Neural cell (in vitro differentiated cells): Measurements from ENCODE around the gene AHCTF1.

Experiments
- EP300 ChIP-seq: fragments of 450-650 bp; conservative IDR thresholded peaks from 2 replicates; pipeline ENCODE4 v1.6.1; 2014; ENCODE audit warnings: antibody characterized with exemption, mild to moderate bottlenecking, moderate library complexity; ENCODE audit not compliant: poor library complexity, severe bottlenecking
- EZH2 ChIP-seq: fragments of 200-600, 300-800 bp; shearing (Covaris generic), sonication (generic); IDR thresholded peaks from 2 replicates; pipeline ENCODE4 v1.6.1; 2014; ENCODE audit warnings: antibody characterized with exemption, low read length, borderline replicate concordance, mild to moderate bottlenecking; ENCODE audit not compliant: insufficient read depth, poor library complexity, severe bottlenecking
- MXI1 ChIP-seq: fragments of 450-650 bp; conservative IDR thresholded peaks from 2 replicates; pipeline ENCODE4 v1.6.1; 2014; ENCODE audit warnings: antibody characterized with exemption, mild to moderate bottlenecking; ENCODE audit not compliant: poor library complexity, severe bottlenecking
- POLR2AphosphoS5 ChIP-seq: IDR thresholded peaks from 2 replicates; pipeline ENCODE4 v1.6.1; 2012
- RAD21 ChIP-seq: fragments of 450-650 bp; conservative IDR thresholded peaks from 2 replicates; pipeline ENCODE4 v1.6.1; 2014; ENCODE audit warnings: antibody characterized with exemption, mild to moderate bottlenecking, moderate library complexity
- SMC3 ChIP-seq: fragments of 450-650 bp; conservative IDR thresholded peaks from 2 replicates; pipeline ENCODE4 v1.6.1; 2014; ENCODE audit warnings: antibody characterized with exemption, mild to moderate bottlenecking, moderate library complexity; ENCODE audit not compliant: poor library complexity
- TAF1 ChIP-seq: IDR thresholded peaks from 2 replicates; pipeline ENCODE4 v1.6.1; 2012; ENCODE audit warnings: low read depth
- TF ChIP-seq, protein P1 (sequence below): fragments of 450-650 bp; IDR thresholded peaks from 2 replicates; pipeline ENCODE4 v1.5.1; 2014; ENCODE audit warnings: antibody characterized with exemption, mild to moderate bottlenecking, moderate library complexity; ENCODE audit not compliant: poor library complexity, severe bottlenecking
- TF ChIP-seq, protein P2 (sequence below): IDR thresholded peaks from 2 replicates; pipeline ENCODE4 v1.6.1; 2012; ENCODE audit warnings: borderline replicate concordance

DNA sequence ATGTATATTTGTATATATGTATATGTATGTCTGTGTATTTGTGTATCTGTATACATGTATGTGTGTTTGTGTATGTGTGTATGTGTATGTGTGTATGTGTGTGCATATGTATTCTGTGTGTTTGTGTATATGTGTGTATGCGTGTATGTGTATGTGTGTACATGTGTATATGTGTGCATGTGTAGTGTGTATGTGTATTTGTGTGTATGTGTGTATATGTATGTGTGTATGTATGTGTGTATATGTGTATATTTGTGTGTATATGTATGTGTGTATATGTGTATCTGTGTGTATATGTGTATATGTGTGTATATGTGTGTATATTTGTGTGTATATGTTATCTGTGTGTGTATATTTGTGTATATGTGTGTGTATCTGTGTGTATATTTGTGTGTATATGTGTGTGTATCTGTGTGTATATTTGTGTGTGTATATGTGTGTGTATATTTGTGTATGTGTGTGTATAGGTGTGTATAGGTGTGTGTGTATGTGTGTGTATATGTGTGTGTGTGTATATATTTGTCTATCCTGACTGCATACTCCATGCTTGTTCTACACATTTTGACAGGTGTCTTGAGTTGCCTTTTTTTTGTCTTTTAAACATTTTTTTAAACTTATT lies 106.1 kb downstream of the AHCTF1 start:
- TF ChIP-seq POLR2AphosphoS5 (no peak), EP300 (no peak), EZH2 (no peak), RAD21 (no peak), TAF1 (no peak), MXI1 (no peak), SMC3 (no peak)
- TF ChIP-seq, protein P1, sequence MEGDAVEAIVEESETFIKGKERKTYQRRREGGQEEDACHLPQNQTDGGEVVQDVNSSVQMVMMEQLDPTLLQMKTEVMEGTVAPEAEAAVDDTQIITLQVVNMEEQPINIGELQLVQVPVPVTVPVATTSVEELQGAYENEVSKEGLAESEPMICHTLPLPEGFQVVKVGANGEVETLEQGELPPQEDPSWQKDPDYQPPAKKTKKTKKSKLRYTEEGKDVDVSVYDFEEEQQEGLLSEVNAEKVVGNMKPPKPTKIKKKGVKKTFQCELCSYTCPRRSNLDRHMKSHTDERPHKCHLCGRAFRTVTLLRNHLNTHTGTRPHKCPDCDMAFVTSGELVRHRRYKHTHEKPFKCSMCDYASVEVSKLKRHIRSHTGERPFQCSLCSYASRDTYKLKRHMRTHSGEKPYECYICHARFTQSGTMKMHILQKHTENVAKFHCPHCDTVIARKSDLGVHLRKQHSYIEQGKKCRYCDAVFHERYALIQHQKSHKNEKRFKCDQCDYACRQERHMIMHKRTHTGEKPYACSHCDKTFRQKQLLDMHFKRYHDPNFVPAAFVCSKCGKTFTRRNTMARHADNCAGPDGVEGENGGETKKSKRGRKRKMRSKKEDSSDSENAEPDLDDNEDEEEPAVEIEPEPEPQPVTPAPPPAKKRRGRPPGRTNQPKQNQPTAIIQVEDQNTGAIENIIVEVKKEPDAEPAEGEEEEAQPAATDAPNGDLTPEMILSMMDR: no peak
- TF ChIP-seq, protein P2, sequence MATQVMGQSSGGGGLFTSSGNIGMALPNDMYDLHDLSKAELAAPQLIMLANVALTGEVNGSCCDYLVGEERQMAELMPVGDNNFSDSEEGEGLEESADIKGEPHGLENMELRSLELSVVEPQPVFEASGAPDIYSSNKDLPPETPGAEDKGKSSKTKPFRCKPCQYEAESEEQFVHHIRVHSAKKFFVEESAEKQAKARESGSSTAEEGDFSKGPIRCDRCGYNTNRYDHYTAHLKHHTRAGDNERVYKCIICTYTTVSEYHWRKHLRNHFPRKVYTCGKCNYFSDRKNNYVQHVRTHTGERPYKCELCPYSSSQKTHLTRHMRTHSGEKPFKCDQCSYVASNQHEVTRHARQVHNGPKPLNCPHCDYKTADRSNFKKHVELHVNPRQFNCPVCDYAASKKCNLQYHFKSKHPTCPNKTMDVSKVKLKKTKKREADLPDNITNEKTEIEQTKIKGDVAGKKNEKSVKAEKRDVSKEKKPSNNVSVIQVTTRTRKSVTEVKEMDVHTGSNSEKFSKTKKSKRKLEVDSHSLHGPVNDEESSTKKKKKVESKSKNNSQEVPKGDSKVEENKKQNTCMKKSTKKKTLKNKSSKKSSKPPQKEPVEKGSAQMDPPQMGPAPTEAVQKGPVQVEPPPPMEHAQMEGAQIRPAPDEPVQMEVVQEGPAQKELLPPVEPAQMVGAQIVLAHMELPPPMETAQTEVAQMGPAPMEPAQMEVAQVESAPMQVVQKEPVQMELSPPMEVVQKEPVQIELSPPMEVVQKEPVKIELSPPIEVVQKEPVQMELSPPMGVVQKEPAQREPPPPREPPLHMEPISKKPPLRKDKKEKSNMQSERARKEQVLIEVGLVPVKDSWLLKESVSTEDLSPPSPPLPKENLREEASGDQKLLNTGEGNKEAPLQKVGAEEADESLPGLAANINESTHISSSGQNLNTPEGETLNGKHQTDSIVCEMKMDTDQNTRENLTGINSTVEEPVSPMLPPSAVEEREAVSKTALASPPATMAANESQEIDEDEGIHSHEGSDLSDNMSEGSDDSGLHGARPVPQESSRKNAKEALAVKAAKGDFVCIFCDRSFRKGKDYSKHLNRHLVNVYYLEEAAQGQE: no peak
